ENCODE results near the gene HEYL.

HEYL gene

DNA sequence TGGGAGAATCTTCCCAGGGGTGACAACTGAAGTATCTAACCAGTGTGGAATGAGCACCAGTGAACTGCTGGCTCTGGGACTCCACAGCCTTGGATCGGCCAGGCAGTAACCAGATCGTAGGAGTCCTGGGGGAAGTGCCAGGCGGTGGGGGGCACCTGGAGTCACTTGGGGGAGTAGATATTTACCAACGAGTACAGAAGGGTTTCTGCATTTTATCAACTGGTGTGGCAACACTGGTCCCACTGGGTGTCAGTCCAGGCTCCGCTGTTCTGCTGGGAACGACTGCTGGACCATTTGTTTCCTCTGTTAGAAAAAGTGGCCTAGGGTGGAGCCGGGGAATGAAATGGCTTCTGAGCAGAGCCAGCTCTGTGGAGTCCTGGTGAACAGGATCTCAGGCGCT lies 14.4 kb downstream of the HEYL start:
- Histone ChIP-seq H3K4me1 (ENCODE audit: insufficient read depth, insufficient read length) (peaks cover 7% of the 10 kb centered on the region), H3K36me3 (ENCODE audit: insufficient read depth, insufficient read length, low read length) (no peaks in the 10 kb centered on the region), H3K27me3 (ENCODE audit: insufficient read depth, insufficient read length) (peaks cover 68% of the 10 kb centered on the region), H3K9ac (ENCODE audit: insufficient read length, low read depth) (no peak overlapping the region), H3K4me3 (ENCODE audit: insufficient read length, low read depth) (no peak overlapping the region), H3K9me3 (ENCODE audit: insufficient read depth, low read length) (no peaks in the 10 kb centered on the region)
- no peak for DNase-seq (ENCODE audit: low read depth, low spot score)
- TF ChIP-seq ZNF274 (IDR thresholded peaks at IDR 0.05; ENCODE audit: low read depth, low read length) (no peak), YY1 (IDR thresholded peaks at IDR 0.05; ENCODE audit: insufficient read depth, insufficient read length) (no peak), SUZ12 (IDR thresholded peaks at IDR 0.05; ENCODE audit: extremely low read depth, insufficient read depth, insufficient read length) (no peak)

DNA sequence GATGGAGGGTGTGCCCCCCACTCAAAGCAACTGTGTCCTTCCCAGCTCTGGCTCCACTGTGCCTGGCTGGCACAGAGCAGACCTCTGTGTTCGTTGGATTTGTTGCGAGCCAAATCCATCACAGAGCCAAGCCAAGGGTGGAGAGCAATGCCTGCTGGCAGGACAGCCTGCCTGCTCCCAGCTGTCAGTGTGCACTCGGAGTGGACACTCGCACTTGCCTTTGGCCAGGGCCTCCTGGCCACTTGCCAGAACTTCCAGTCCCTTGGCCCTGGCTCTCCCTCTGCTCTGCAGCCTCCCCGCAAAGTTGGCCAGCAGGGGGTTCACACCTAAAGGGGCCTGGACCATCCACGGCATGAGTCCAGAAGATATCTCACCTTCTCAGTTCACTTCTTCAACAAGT lies 16.4 kb downstream of the HEYL start:
- TF ChIP-seq SUZ12 (IDR thresholded peaks at IDR 0.05; ENCODE audit: extremely low read depth, insufficient read depth, insufficient read length) (no peak), ZNF274 (IDR thresholded peaks at IDR 0.05; ENCODE audit: low read depth, low read length) (no peak), YY1 (IDR thresholded peaks at IDR 0.05; ENCODE audit: insufficient read depth, insufficient read length) (no peak)
- Histone ChIP-seq H3K4me1 (ENCODE audit: insufficient read depth, insufficient read length) (peaks cover 7% of the 10 kb centered on the region), H3K36me3 (ENCODE audit: insufficient read depth, insufficient read length, low read length) (no peaks in the 10 kb centered on the region), H3K27me3 (ENCODE audit: insufficient read depth, insufficient read length) (peaks cover 68% of the 10 kb centered on the region), H3K4me3 (ENCODE audit: insufficient read length, low read depth) (no peak overlapping the region), H3K9me3 (ENCODE audit: insufficient read depth, low read length) (no peaks in the 10 kb centered on the region), H3K9ac (ENCODE audit: insufficient read length, low read depth) (no peak overlapping the region)
- no peak for DNase-seq (ENCODE audit: low read depth, low spot score)

DNA sequence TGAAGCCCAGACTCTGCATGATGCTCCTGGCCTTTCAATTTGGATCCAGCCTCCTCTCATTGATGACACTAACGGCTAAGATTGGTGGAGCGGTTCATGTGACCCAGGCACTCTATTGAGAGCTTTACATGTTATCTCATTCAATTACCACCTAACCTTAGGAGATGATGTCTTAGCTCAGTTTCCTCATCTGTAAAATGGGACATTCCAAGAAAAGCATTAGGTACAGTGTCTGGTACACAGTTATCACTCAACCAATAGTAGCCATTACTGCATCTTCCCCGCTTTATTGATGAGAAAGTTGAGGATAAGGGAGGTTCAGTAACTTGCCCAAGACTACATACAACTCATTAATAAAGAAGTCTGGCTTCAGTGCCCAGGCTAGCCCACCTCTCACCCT lies 17.0 kb downstream of the HEYL start:
- TF ChIP-seq ZNF274 (IDR thresholded peaks at IDR 0.05; ENCODE audit: low read depth, low read length) (no peak), YY1 (IDR thresholded peaks at IDR 0.05; ENCODE audit: insufficient read depth, insufficient read length) (no peak), SUZ12 (IDR thresholded peaks at IDR 0.05; ENCODE audit: extremely low read depth, insufficient read depth, insufficient read length) (no peak)
- Histone ChIP-seq H3K27me3 (ENCODE audit: insufficient read depth, insufficient read length) (peaks cover 68% of the 10 kb centered on the region), H3K4me1 (ENCODE audit: insufficient read depth, insufficient read length) (peaks cover 7% of the 10 kb centered on the region), H3K36me3 (ENCODE audit: insufficient read depth, insufficient read length, low read length) (no peaks in the 10 kb centered on the region), H3K9ac (ENCODE audit: insufficient read length, low read depth) (no peak overlapping the region), H3K4me3 (ENCODE audit: insufficient read length, low read depth) (no peak overlapping the region), H3K9me3 (ENCODE audit: insufficient read depth, low read length) (no peaks in the 10 kb centered on the region)
- DNase-seq (ENCODE audit: low read depth, low spot score) = no peak

DNA sequence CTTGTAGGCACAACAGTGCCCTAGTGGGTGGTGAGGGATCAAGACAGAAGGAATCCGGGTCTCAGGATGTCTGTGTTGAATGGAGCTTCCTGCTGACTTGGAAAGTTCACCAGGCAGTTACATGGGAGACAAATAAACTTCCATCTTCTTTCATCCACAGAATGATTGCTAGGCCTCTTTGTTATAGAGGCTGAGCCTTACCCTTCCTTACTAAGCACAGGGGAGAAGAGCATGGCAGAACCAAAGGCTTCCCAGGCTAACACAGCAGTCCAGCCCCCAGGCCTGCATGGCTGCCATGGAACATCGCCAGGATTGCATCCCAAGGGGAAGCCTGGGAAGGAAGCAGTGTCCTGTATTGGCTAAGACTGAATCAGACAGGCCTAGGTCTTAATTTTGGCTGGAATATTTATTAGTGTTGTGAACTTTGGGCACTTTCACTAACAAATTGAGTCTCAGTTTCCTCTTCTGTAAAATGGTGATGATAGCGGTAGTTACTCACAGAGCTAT lies 18.7 kb downstream of the HEYL start:
- DNase-seq (ENCODE audit: low read depth, low spot score) = no peak
- peaks cover 68% of the 10 kb centered on the region for H3K27me3 ChIP-seq (ENCODE audit: insufficient read depth, insufficient read length)
- H3K9ac ChIP-seq (ENCODE audit: insufficient read length, low read depth) = no peak overlapping the region
- no peak overlapping the region for H3K4me3 ChIP-seq (ENCODE audit: insufficient read length, low read depth)
- H3K4me1 ChIP-seq (ENCODE audit: insufficient read depth, insufficient read length) = peaks cover 4% of the 10 kb centered on the region
- no peaks in the 10 kb centered on the region for H3K36me3 ChIP-seq (ENCODE audit: insufficient read depth, insufficient read length, low read length)
- TF ChIP-seq ZNF274 (IDR thresholded peaks at IDR 0.05; ENCODE audit: low read depth, low read length) (no peak), YY1 (IDR thresholded peaks at IDR 0.05; ENCODE audit: insufficient read depth, insufficient read length) (no peak), SUZ12 (IDR thresholded peaks at IDR 0.05; ENCODE audit: extremely low read depth, insufficient read depth, insufficient read length) (no peak)
- H3K9me3 ChIP-seq (ENCODE audit: insufficient read depth, low read length) = no peaks in the 10 kb centered on the region

DNA sequence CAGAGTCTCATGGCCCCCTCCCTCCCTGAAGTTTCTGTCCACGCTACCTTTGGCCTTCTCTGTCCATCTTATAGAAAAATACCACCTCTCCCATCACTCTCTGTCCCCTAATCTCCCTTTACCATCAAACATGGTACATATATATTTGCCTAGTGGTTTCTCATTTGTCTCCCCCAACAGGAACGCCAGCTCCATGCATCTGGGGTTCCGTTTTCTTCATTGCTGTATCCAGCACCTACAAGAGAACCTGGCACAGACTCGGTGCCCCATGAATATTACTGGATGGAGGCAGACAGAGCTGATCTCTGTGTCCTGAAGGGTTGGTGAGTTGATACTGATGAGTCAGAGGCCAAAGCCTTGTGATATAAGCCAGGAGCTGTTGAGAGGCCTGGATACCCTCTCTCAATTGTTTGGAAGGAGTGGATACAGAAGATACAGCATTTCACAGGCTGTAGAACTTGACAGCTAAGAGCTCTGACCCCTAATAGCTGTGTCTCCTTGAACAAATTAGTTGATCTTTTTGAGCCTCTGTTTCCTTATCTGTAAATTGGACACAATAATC lies 21.9 kb downstream of the HEYL start:
- no peak overlapping the region for H3K4me3 ChIP-seq (ENCODE audit: insufficient read length, low read depth)
- TF ChIP-seq ZNF274 (IDR thresholded peaks at IDR 0.05; ENCODE audit: low read depth, low read length) = no peak
- no peaks in the 10 kb centered on the region for H3K4me1 ChIP-seq (ENCODE audit: insufficient read depth, insufficient read length)
- no peak for DNase-seq (ENCODE audit: low read depth, low spot score)
- no peaks in the 10 kb centered on the region for H3K9me3 ChIP-seq (ENCODE audit: insufficient read depth, low read length)
- peaks cover 39% of the 10 kb centered on the region for H3K27me3 ChIP-seq (ENCODE audit: insufficient read depth, insufficient read length)
- no peaks in the 10 kb centered on the region for H3K36me3 ChIP-seq (ENCODE audit: insufficient read depth, insufficient read length, low read length)
- H3K9ac ChIP-seq (ENCODE audit: insufficient read length, low read depth) = no peak overlapping the region

DNA sequence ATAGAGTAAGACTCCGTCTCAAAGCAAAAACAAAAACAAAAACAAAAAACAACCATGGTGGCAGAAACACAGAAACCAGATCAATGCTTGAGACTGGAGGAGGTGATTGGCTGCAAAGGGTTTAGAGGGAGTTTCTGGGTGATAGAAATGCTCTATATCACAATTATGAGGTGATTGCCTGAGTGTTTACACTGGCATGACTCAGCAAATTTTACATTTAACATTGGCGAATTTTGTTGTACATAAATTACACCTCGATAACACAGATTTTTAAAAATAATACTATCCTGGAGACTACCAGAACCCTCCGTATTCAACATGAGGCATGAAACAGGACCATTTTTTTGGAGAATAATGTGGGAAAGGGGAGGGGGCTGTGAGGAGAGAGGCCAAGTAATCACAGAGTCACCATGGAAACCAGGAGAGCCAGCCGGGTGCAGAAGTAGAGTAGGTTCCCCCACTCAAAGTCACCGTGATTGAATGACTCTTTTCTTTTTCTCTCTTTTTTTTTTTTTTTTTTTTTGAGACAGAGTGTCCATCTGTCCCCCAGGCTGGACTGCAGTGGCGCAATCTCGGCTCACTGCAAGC lies 24.3 kb downstream of the HEYL start:
- peaks cover 56% of the 10 kb centered on the region for H3K27me3 ChIP-seq (ENCODE audit: insufficient read depth, insufficient read length)

DNA sequence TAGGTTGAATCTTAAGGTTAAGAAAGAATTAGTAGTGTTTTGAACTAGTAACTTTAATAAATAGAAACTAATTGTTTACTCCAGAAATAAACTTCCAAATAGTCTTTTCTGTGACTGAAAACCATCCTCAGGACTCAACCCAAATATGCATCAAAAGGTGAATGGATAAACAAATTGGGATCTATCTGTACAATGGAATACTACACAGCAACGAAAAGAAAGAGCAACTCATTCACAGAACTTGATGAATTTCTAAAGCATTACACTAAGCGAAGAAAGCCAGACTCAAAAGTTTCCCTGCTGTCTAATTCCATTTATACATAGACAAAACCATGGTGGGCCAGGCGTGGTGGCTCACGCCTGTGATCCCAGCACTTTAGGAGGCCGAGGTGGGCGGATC lies 25.0 kb downstream of the HEYL start:
- no peak overlapping the region for H3K9ac ChIP-seq (ENCODE audit: insufficient read length, low read depth)
- H3K27me3 ChIP-seq (ENCODE audit: insufficient read depth, insufficient read length) = peaks cover 55% of the 10 kb centered on the region
- no peaks in the 10 kb centered on the region for H3K36me3 ChIP-seq (ENCODE audit: insufficient read depth, insufficient read length, low read length)
- peaks cover 5% of the 10 kb centered on the region for H3K4me1 ChIP-seq (ENCODE audit: insufficient read depth, insufficient read length)
- H3K9me3 ChIP-seq (ENCODE audit: insufficient read depth, low read length) = peaks cover 10% of the 10 kb centered on the region; the same call in 1 of the 2 replicates
- H3K4me3 ChIP-seq (ENCODE audit: insufficient read length, low read depth) = no peak overlapping the region
- TF ChIP-seq ZNF274 (IDR thresholded peaks at IDR 0.05; ENCODE audit: low read depth, low read length) (no peak), YY1 (IDR thresholded peaks at IDR 0.05; ENCODE audit: insufficient read depth, insufficient read length) (no peak)
- no peak for DNase-seq (ENCODE audit: low read depth, low spot score)

More for the DNA sequence above, 24.3 kb downstream of the HEYL start:
- Histone ChIP-seq H3K9ac (ENCODE audit: insufficient read length, low read depth) (no peak overlapping the region), H3K4me1 (ENCODE audit: insufficient read depth, insufficient read length) (peaks cover 2% of the 10 kb centered on the region), H3K9me3 (ENCODE audit: insufficient read depth, low read length) (peaks cover 10% of the 10 kb centered on the region; the same call in 1 of the 2 replicates), H3K36me3 (ENCODE audit: insufficient read depth, insufficient read length, low read length) (no peaks in the 10 kb centered on the region), H3K4me3 (ENCODE audit: insufficient read length, low read depth) (no peak overlapping the region)
- no peak for DNase-seq (ENCODE audit: low read depth, low spot score)
- TF ChIP-seq YY1 (IDR thresholded peaks at IDR 0.05; ENCODE audit: insufficient read depth, insufficient read length) = no peak
- no peak for TF ChIP-seq ZNF274 (IDR thresholded peaks at IDR 0.05; ENCODE audit: low read depth, low read length)
- TF ChIP-seq SUZ12 (IDR thresholded peaks at IDR 0.05; ENCODE audit: extremely low read depth, insufficient read depth, insufficient read length) = no peak
